H1 (cell line): ENCODE measurements around the gene ZNF652. TPM values are rescaled to one million over a fixed set of nuclear protein-coding genes. Genes with fewer than 3 reads are reported as not detected.

Experiments used
- CTCF ChIA-PET: fragments of 300-600 bp; sonication (Branson Sonifier 250); formaldehyde crosslinking; loops from one replicate; lab custom pipeline; 2021; ENCODE audit not compliant: partially characterized antibody; lab: Charles Lee
- POLR2A ChIA-PET: fragments of 300-600 bp; sonication (Branson Sonifier 250); formaldehyde crosslinking; loops from one replicate; lab custom pipeline; 2021; ENCODE audit warnings: inconsistent platforms; ENCODE audit not compliant: partially characterized antibody; lab: Charles Lee
- DNase-seq, 2 experiments: peaks; one replicate each; pipeline versions ENCODE4 v3.0.0 to v3.0.0-alpha.2; 2010 to 2022; ENCODE audit warnings: low spot score in 2 of 2, low read depth in 1 of 2, mixed read lengths in 1 of 2
- FAIRE-seq: peaks from 2 replicates; lab custom pipeline; 2011; peaks lifted over from hg19 to GRCh38; lab: Jason Lieb, UNC
- H2AFZ ChIP-seq: 2 replicates; pipeline ENCODE4 v1.8.1; 2012; ENCODE audit warnings: low read length, inconsistent platforms
- H2AK5ac ChIP-seq: 2 replicates; pipeline ENCODE4 v1.6.1; 2013; ENCODE audit warnings: low read depth, low read length
- H2BK120ac ChIP-seq: replicated peaks from 2 replicates; pipeline ENCODE3; 2013; ENCODE audit warnings: low read depth, low read length, inconsistent platforms
- H2BK12ac ChIP-seq: 2 replicates; pipeline ENCODE4 v1.6.1; 2013; ENCODE audit warnings: low read depth, low read length
- H2BK15ac ChIP-seq: 2 replicates; pipeline ENCODE4 v1.6.1; 2013; ENCODE audit warnings: low read length
- H2BK20ac ChIP-seq: 2 replicates; pipeline ENCODE4 v1.6.1; 2013; ENCODE audit warnings: low read length
- H2BK5ac ChIP-seq: 2 replicates; pipeline ENCODE4 v1.6.1; 2013; ENCODE audit warnings: low read depth, low read length
- H3K14ac ChIP-seq: 2 replicates; pipeline ENCODE4 v1.6.1; 2013; ENCODE audit warnings: inconsistent platforms; ENCODE audit not compliant: insufficient read length
- H3K18ac ChIP-seq: 2 replicates; pipeline ENCODE4 v1.6.1; 2013; ENCODE audit warnings: low read length; ENCODE audit errors: extremely low read depth
- H3K23ac ChIP-seq: 2 replicates; pipeline ENCODE4 v1.6.1; 2013; ENCODE audit warnings: inconsistent platforms; ENCODE audit not compliant: insufficient read length
- H3K23me2 ChIP-seq: 2 replicates; pipeline ENCODE4 v1.6.1; 2013; ENCODE audit warnings: low read depth, low read length
- H3K27ac ChIP-seq: 2 replicates; pipeline ENCODE4 v1.6.1; 2011; ENCODE audit warnings: low read depth, low read length, inconsistent platforms
- H3K27me3 ChIP-seq, 4 experiments: replicated peaks in 1 of 4; 1 replicate in 1 of 4; 2 replicates in 3 of 4; pipeline versions ENCODE4 v1.6.1 to v1.8.1; 2011 to 2013; ENCODE audit warnings: low read length in 3 of 4, mild to moderate bottlenecking in 3 of 4, inconsistent platforms in 2 of 4, mixed read lengths in 2 of 4, moderate library complexity in 1 of 4; ENCODE audit not compliant: control insufficient read depth in 3 of 4, insufficient read depth in 3 of 4; ENCODE audit errors: extremely low read depth in 1 of 4
- H3K36me3 ChIP-seq, 4 experiments: 2 replicates each; pipeline versions ENCODE4 v1.6.1 to v1.8.1; 2011 to 2013; ENCODE audit warnings: mild to moderate bottlenecking in 4 of 4, low read length in 3 of 4, moderate library complexity in 2 of 4, control low read depth in 1 of 4, inconsistent platforms in 1 of 4; ENCODE audit not compliant: insufficient read depth in 4 of 4, control insufficient read depth in 2 of 4
- H3K4ac ChIP-seq: replicated peaks from 2 replicates; pipeline ENCODE3; 2013; ENCODE audit warnings: low read length, low read depth, mixed read lengths, inconsistent platforms; ENCODE audit not compliant: insufficient read length
- H3K4me1 ChIP-seq, 4 experiments: replicated peaks in 1 of 4; 1 replicate in 1 of 4; 2 replicates in 3 of 4; pipeline versions ENCODE4 v1.6.1 to v1.8.1; 2011 to 2013; ENCODE audit warnings: low read length in 3 of 4, inconsistent platforms in 2 of 4, mixed read lengths in 1 of 4; ENCODE audit not compliant: insufficient read depth in 4 of 4, control insufficient read depth in 3 of 4
- H3K4me2 ChIP-seq, 2 experiments: 2 replicates each; pipeline versions ENCODE4 v1.6.1 to v1.8.1; 2011 to 2013; ENCODE audit warnings: low read depth in 2 of 2, low read length in 2 of 2, control low read depth in 1 of 2, inconsistent platforms in 1 of 2, mild to moderate bottlenecking in 1 of 2; ENCODE audit not compliant: insufficient read depth in 1 of 2
- H3K4me3 ChIP-seq, 4 experiments: fragments of 200-600, 300-600 bp in 1 of 4; sonication (generic), shearing (Covaris generic), sonication (Bioruptor Twin) in 1 of 4; 2 replicates each; pipeline versions ENCODE4 v1.5.1 to v1.8.1; 2011 to 2016; ENCODE audit warnings: low read length in 4 of 4, low read depth in 3 of 4, control low read depth in 2 of 4, inconsistent platforms in 2 of 4, mild to moderate bottlenecking in 2 of 4, mixed read lengths in 1 of 4, moderate library complexity in 1 of 4; ENCODE audit not compliant: insufficient read depth in 2 of 4; ENCODE audit errors: extremely low read depth in 1 of 4
- H3K56ac ChIP-seq: replicated peaks from 2 replicates; pipeline ENCODE3; 2013; ENCODE audit warnings: low read depth, mild to moderate bottlenecking, mixed read lengths, low read length, inconsistent platforms; ENCODE audit not compliant: insufficient read length
- H3K79me1 ChIP-seq: 2 replicates; pipeline ENCODE4 v1.6.1; 2013; ENCODE audit warnings: low read depth, low read length, control low read depth
- H3K79me2 ChIP-seq, 2 experiments: 2 replicates each; pipeline versions ENCODE4 v1.6.1 to v1.8.1; 2012 to 2013; ENCODE audit warnings: low read length in 2 of 2, mild to moderate bottlenecking in 2 of 2, inconsistent platforms in 1 of 2; ENCODE audit not compliant: insufficient read depth in 2 of 2, control insufficient read depth in 1 of 2
- H3K9ac ChIP-seq, 4 experiments: replicated peaks in 1 of 4; 1 replicate in 1 of 4; 2 replicates in 3 of 4; pipeline versions ENCODE4 v1.6.1 to v1.8.1; 2011 to 2013; ENCODE audit warnings: low read depth in 3 of 4, low read length in 3 of 4, control low read depth in 2 of 4, mild to moderate bottlenecking in 2 of 4, moderate library complexity in 2 of 4, inconsistent platforms in 1 of 4; ENCODE audit errors: extremely low read depth in 1 of 4
- H3K9me3 ChIP-seq, 2 experiments: 2 replicates each; pipeline versions ENCODE4 v1.6.1 to v1.8.1; 2012 to 2013; ENCODE audit warnings: mild to moderate bottlenecking in 2 of 2, moderate library complexity in 2 of 2, control low read depth in 1 of 2, inconsistent platforms in 1 of 2, low read depth in 1 of 2, low read length in 1 of 2, mixed read lengths in 1 of 2; ENCODE audit not compliant: insufficient read depth in 2 of 2
- H4K20me1 ChIP-seq, 2 experiments: replicated peaks in 1 of 2; 2 replicates each; pipeline versions ENCODE3 to v1.8.1; 2011 to 2013; ENCODE audit warnings: inconsistent platforms in 2 of 2, low read length in 2 of 2, mild to moderate bottlenecking in 1 of 2; ENCODE audit not compliant: insufficient read depth in 2 of 2, control insufficient read depth in 1 of 2
- H4K5ac ChIP-seq: 2 replicates; pipeline ENCODE4 v1.6.1; 2013; ENCODE audit warnings: low read length, low read depth, mixed read lengths, inconsistent platforms; ENCODE audit not compliant: insufficient read length
- H4K8ac ChIP-seq: 2 replicates; pipeline ENCODE4 v1.8.0; 2013; ENCODE audit warnings: mild to moderate bottlenecking, moderate library complexity, low read length, inconsistent platforms; ENCODE audit not compliant: insufficient read depth; ENCODE audit errors: extremely low read depth
- H4K91ac ChIP-seq: replicated peaks from 2 replicates; pipeline ENCODE3; 2013; ENCODE audit warnings: low read length, mixed read lengths, inconsistent platforms; ENCODE audit not compliant: insufficient read length
- GTF2F1 ChIP-seq: IDR thresholded peaks from 2 replicates; pipeline ENCODE4 v1.6.1; 2012; ENCODE audit warnings: low read depth, low read length, improper control_type of control experiment, borderline replicate concordance
- RBBP5 ChIP-seq: IDR thresholded peaks from 2 replicates; pipeline ENCODE4 v1.7.1; 2012; ENCODE audit warnings: low read depth, mild to moderate bottlenecking, inconsistent platforms, low read length, moderate library complexity, borderline replicate concordance
- RFX5 ChIP-seq: IDR thresholded peaks from 2 replicates; pipeline ENCODE4 v1.6.1; 2011; ENCODE audit warnings: low read depth, low read length, improper control_type of control experiment, borderline replicate concordance
- SIRT6 ChIP-seq: IDR thresholded peaks from one replicate; pipeline ENCODE4 v1.7.1; 2012; ENCODE audit warnings: low read length, inconsistent platforms
- SP2 ChIP-seq: IDR thresholded peaks from 2 replicates; pipeline ENCODE4 v1.6.1; 2012; ENCODE audit warnings: mild to moderate bottlenecking, low read length, inconsistent platforms
- SP4 ChIP-seq: IDR thresholded peaks from 2 replicates; pipeline ENCODE4 v1.6.1; 2012; ENCODE audit warnings: low read length, inconsistent platforms
- SRF ChIP-seq: IDR thresholded peaks from 2 replicates; pipeline ENCODE4 v1.6.1; 2011; ENCODE audit warnings: mild to moderate bottlenecking, low read depth, low read length, moderate library complexity
- WGBS, 2 experiments: shearing (Covaris generic) in 1 of 2; methylation state at CpG; one replicate each; pipeline versions ENCODE4 v1.1.6 to v1.1.7; 2013 to 2015; ENCODE audit warnings: low lambda C conversion rate in 2 of 2, mixed read lengths in 2 of 2, inconsistent platforms in 1 of 2, low coverage in 1 of 2, missing lambda C conversion rate in 1 of 2; ENCODE audit not compliant: insufficient replicate concordance in 2 of 2, insufficient coverage in 1 of 2, insufficient read length in 1 of 2; ENCODE audit errors: extremely low coverage in 1 of 2, missing lambda C conversion rate in 1 of 2; 5-methylcytosine and 5-hydroxymethylcytosine counted together
- polyA plus RNA-seq, 7 experiments: library from polyadenylated mRNA; depleted of rRNA in 3 of 7; stranded (reverse) in 5 of 7; unstranded in 2 of 7; fragments of >200 nt in 5 of 7; fragments of 200-250 nt in 2 of 7; gene quantifications; 1 replicate in 5 of 7; 2 replicates in 1 of 7; 4 replicates in 1 of 7; pipeline versions ENCODE4 v1.2.1 to v1.2.3, GENCODE V29; 2011 to 2013; ENCODE audit warnings: missing spikeins in 2 of 7, mixed read lengths in 2 of 7
- total RNA-seq: library from RNA; stranded (reverse); fragmentation: NEBNext Ultra II Directional; extraction: Animal tissue kit (Norgen Biotek cat#: 25700); gene quantifications from 2 replicates; pipeline ENCODE4 v1.2.1, GENCODE V29; 2021

ZNF652 gene
- total and polyA plus RNA-seq, 2 of the 8 experiments (the other 6 are each of a cell fraction or from before 2014, with no cell fraction given): 13.5 to 39.6 TPM

DNA sequence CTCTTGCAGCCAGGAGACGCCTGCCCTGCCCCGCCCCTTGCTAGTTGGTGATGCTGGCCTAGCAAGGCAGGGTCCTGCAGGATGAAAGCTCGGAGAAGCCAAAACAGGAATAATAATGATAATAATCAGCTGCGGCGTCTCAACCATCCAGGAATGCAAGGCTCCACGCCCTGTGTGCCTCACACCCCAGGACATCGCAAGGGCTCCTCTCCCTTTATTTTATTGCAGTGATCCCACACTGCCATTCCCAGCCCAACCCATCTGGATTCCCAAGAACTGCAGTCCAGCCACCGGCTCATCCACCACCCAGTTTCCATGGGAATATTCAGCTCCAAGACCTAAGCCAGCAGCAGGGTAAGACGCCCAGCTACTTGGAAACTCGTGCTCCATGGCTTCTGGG lies 21.0 kb upstream of the ZNF652 start:
- Histone ChIP-seq H4K20me1 (no peaks in the 10 kb centered on the region), H2AK5ac (no peak overlapping the region), H2AFZ (no peak overlapping the region), H3K9me3 (no peaks in the 10 kb centered on the region), H3K23me2 (no peaks in the 10 kb centered on the region), H3K4me2 (no peak overlapping the region), H3K36me3 (no peaks in the 10 kb centered on the region), H2BK5ac (no peak overlapping the region), H3K27me3 (no peaks in the 10 kb centered on the region), H3K9ac (no peak overlapping the region), H2BK12ac (no peak overlapping the region), H2BK20ac (no peak overlapping the region), H3K79me2 (no peaks in the 10 kb centered on the region), H3K56ac (no peak overlapping the region), H4K8ac (no peak overlapping the region), H2BK120ac (no peak overlapping the region), H3K4me3 (no peak overlapping the region), H3K23ac (no peak overlapping the region), H3K18ac (no peak overlapping the region), H4K91ac (no peak overlapping the region), H3K4me1 (no peaks in the 10 kb centered on the region), H4K5ac (no peak overlapping the region), H3K14ac (no peak overlapping the region), H3K27ac (no peak overlapping the region), H3K4ac (no peak overlapping the region), H2BK15ac (no peak overlapping the region), H3K79me1 (no peaks in the 10 kb centered on the region)
- CTCF ChIA-PET: interaction anchor here (0.7 to 7.5 kb wide), 5 partner anchors 8 to 107 kb away, joined by 3 to 65 read pairs (median 4); no protein-coding TSS in a partner anchor
- no peak for FAIRE-seq
- WGBS, 2 experiments: 87% methylated on average over 10 of the region's 10 CpGs; no CpG with 5 or more reads in 1 of the 2 experiments
- TF ChIP-seq SRF: no peak
- TF ChIP-seq RBBP5: no peak
- TF ChIP-seq SP4: no peak
- no peak for TF ChIP-seq SP2
- no peak for TF ChIP-seq SIRT6
- TF ChIP-seq GTF2F1: no peak
- TF ChIP-seq RFX5: no peak
- POLR2A ChIA-PET: interaction anchor here (1.0 to 1.4 kb wide), 2 partner anchors 20 to 36 kb away, joined by 3 to 4 read pairs; partner anchors contain the start of gene ZNF652
- DNase-seq: no peak
